Bone marrow (tissue), 2 donors: ENCODE data around the gene SSBP2.
"Not testable (repeated sequence)": the region's sequence is repeated elsewhere in the genome, so short reads cannot be mapped to it uniquely, and the experiment has no call there.

Experiments
- DNase-seq, 2 donors: peaks; one replicate each; lab custom pipeline; 2025; lab: John Stamatoyannopoulos, UW

The SSBP2 gene

GRCh38 chr5:81728301-81728700 lies 22.6 kb downstream of the SSBP2 start:
- no peak for DNase-seq

- DNase-seq = no peak
These were observed 24.6 kb downstream of the SSBP2 start for GRCh38 chr5:81726297-81726696.

- DNase-seq = no peak
These were observed 26.3 kb downstream of the SSBP2 start for GRCh38 chr5:81724571-81724970.

GRCh38 chr5:81724108-81724507 lies 26.8 kb downstream of the SSBP2 start:
- DNase-seq = no peak

- no peak for DNase-seq
These were observed 29.8 kb downstream of the SSBP2 start for GRCh38 chr5:81721049-81721448.

GRCh38 chr5:81719743-81720345 lies 31.1 kb downstream of the SSBP2 start:
- no peak for DNase-seq

- no peak for DNase-seq
These were observed 32.6 kb downstream of the SSBP2 start for GRCh38 chr5:81718300-81718699.

GRCh38 chr5:81717860-81718259 lies 33.0 kb downstream of the SSBP2 start:
- DNase-seq = no peak

- no peak for DNase-seq
These were observed 33.7 kb downstream of the SSBP2 start for GRCh38 chr5:81717226-81717625.

GRCh38 chr5:81714076-81714475 lies 36.8 kb downstream of the SSBP2 start:
- not testable (repeated sequence) for DNase-seq

GRCh38 chr5:81708889-81709288 lies 42.0 kb downstream of the SSBP2 start:
- DNase-seq = no peak

- no peak for DNase-seq
These were observed 47.1 kb downstream of the SSBP2 start for GRCh38 chr5:81703840-81704239.

- no peak for DNase-seq
These were observed 50.7 kb downstream of the SSBP2 start for GRCh38 chr5:81700166-81700565.

GRCh38 chr5:81698813-81699212 lies 52.1 kb downstream of the SSBP2 start:
- DNase-seq = no peak

- DNase-seq = no peak
These were observed 54.2 kb downstream of the SSBP2 start for GRCh38 chr5:81696418-81697397.

- DNase-seq = no peak
These were observed 56.2 kb downstream of the SSBP2 start for GRCh38 chr5:81694726-81695125.

GRCh38 chr5:81688215-81688614 lies 62.7 kb downstream of the SSBP2 start:
- DNase-seq = no peak

GRCh38 chr5:81687292-81687691 lies 63.6 kb downstream of the SSBP2 start:
- no peak for DNase-seq

GRCh38 chr5:81685471-81685870 lies 65.4 kb downstream of the SSBP2 start:
- no peak for DNase-seq

GRCh38 chr5:81679885-81680284 lies 71.0 kb downstream of the SSBP2 start:
- no peak for DNase-seq

GRCh38 chr5:81675420-81675819 lies 75.5 kb downstream of the SSBP2 start:
- no peak for DNase-seq

- DNase-seq = no peak
These were observed 85.1 kb downstream of the SSBP2 start for GRCh38 chr5:81665795-81666194.

GRCh38 chr5:81660624-81661023 lies 90.3 kb downstream of the SSBP2 start:
- DNase-seq = not testable (repeated sequence)
